ENCODE measurements around the gene PLCH1. TPM values are rescaled to one million over a fixed set of nuclear protein-coding genes. Genes with fewer than 3 reads are reported as not detected.

Gene PLCH1
- total and polyA plus RNA-seq, 9 of the 15 experiments (the other 6 are each of a cell fraction or from before 2014, with no cell fraction given): 0.17 to 0.62 (median 0.40) TPM

- no peak for TF ChIP-seq PCBP1 (IDR thresholded peaks at IDR 0.05; ENCODE audit: low read depth, low read length, poor library complexity, severe bottlenecking)
- no peak for TF ChIP-seq BRD9 (IDR thresholded peaks at IDR 0.05; ENCODE audit: low read depth, partially characterized antibody)
- TF ChIP-seq ZBTB17 (CRISPR knock-in tag; IDR thresholded peaks at IDR 0.05): no peak
Observed at GRCh38 chr3:155492841-155493240, 252.0 kb downstream of the PLCH1 start (continued).

GRCh38 chr3:155491696-155492095, 253.2 kb downstream of the PLCH1 start:
- Histone ChIP-seq H3K4me2 (ENCODE audit: insufficient read depth, low read length) (no peak overlapping the region), H3K4me1 (replicated peaks in 1 of 2; ENCODE audit: control insufficient read depth in 2 of 2, insufficient read depth in 2 of 2, low read length in 2 of 2) (no peaks in the 10 kb centered on the region), H3K9me1 (ENCODE audit: control insufficient read depth, insufficient read depth, low read length) (no peaks in the 10 kb centered on the region), H3K79me2 (ENCODE audit: control insufficient read depth, insufficient read depth, low read length) (no peaks in the 10 kb centered on the region), H3K4me3 (no peak overlapping the region), H3K27ac (ENCODE audit: extremely low read depth, low read depth, low read length) (no peak overlapping the region), H3K9me3 (replicated peaks; ENCODE audit: control insufficient read depth, insufficient read depth, low read depth, low read length) (no peaks in the 10 kb centered on the region), H2AFZ (ENCODE audit: low read depth, low read length) (no peak overlapping the region), H3K9ac (ENCODE audit: insufficient read depth in 1 of 2, low read depth in 2 of 2, low read length in 2 of 2) (no peak overlapping the region), H3K27me3 (ENCODE audit: control insufficient read depth in 2 of 2, insufficient read depth in 2 of 2, low read length in 2 of 2) (peaks cover 0 to 9% of the 10 kb centered on the region in 2 experiments; a peak in 2 of 5 replicates), H4K20me1 (replicated peaks; ENCODE audit: control insufficient read depth, insufficient read depth, low read length) (no peaks in the 10 kb centered on the region), H3K36me3 (ENCODE audit: control insufficient read depth, insufficient read depth, low read length) (no peaks in the 10 kb centered on the region)
- DNase-seq (ENCODE audit: extremely low read depth in 1 of 4, low spot score in 3 of 4) (no peak), ATAC-seq (no peak), FAIRE-seq (no peak)
- TF ChIP-seq GTF3C2 (IDR thresholded peaks at IDR 0.05; ENCODE audit: borderline replicate concordance, extremely low read depth, insufficient read length): no peak
- no peak for TF ChIP-seq HDGF (IDR thresholded peaks at IDR 0.05)
- no peak for TF ChIP-seq MLLT1 (IDR thresholded peaks at IDR 0.05)
- TF ChIP-seq IRF2 (CRISPR knock-in tag; IDR thresholded peaks at IDR 0.05): no peak
- no peak for TF ChIP-seq SIN3A (IDR thresholded peaks at IDR 0.05; ENCODE audit: borderline replicate concordance in 2 of 2, control insufficient read depth in 1 of 2, low read depth in 2 of 2, low read length in 2 of 2)
- no peak for TF ChIP-seq HNRNPL (IDR thresholded peaks at IDR 0.05; ENCODE audit: low read depth, low read length)
- ChIA-PET CTCF (ENCODE audit: low intra/inter-chr PET ratio) (no interaction called here), POLR2A (interaction anchor here (1.0 kb wide), 1 partner anchor 35 kb away, joined by 3 read pairs; no protein-coding TSS in a partner anchor)
- intact Hi-C loops (cut with micrococcal nuclease) (no loop called here), in situ Hi-C loops (cut with MboI) (no loop called here)
- BruUV-seq (replicated peaks): no TSS peak
- 0% methylated on average over 3 of the region's 3 CpGs for WGBS (ENCODE audit: insufficient coverage, low coverage, missing lambda C conversion rate)

Data from K562 (cell line).